BLaER1 (cell line): ENCODE measurements around the gene TBC1D1.

ENCODE experiments used
- H3K27ac ChIP-seq: shearing (Covaris generic); formaldehyde crosslinking; 2 replicates; pipeline ENCODE4 v1.8.1; 2022
- H3K27me3 ChIP-seq: shearing (Covaris generic); formaldehyde crosslinking; 2 replicates; pipeline ENCODE4 v1.8.1; 2022
- H3K36me3 ChIP-seq: shearing (Covaris generic); formaldehyde crosslinking; 2 replicates; pipeline ENCODE4 v1.8.1; 2022
- H3K4me1 ChIP-seq: shearing (Covaris generic); formaldehyde crosslinking; 2 replicates; pipeline ENCODE4 v1.8.1; 2022
- H3K4me2 ChIP-seq: shearing (Covaris generic); formaldehyde crosslinking; 2 replicates; pipeline ENCODE4 v1.8.1; 2022
- H3K4me3 ChIP-seq: shearing (Covaris generic); formaldehyde crosslinking; 2 replicates; pipeline ENCODE4 v1.8.1; 2022
- H3K9ac ChIP-seq: shearing (Covaris generic); formaldehyde crosslinking; 2 replicates; pipeline ENCODE4 v1.8.1; 2022
- H3K9me3 ChIP-seq: shearing (Covaris generic); formaldehyde crosslinking; 2 replicates; pipeline ENCODE4 v1.8.1; 2022
- H4K20me1 ChIP-seq: shearing (Covaris generic); formaldehyde crosslinking; 2 replicates; pipeline ENCODE4 v1.8.1; 2022
- Cebpa-rat ChIP-seq: shearing (Covaris generic); IDR thresholded peaks from 2 replicates; pipeline ENCODE4 v1.8.1; 2022

The TBC1D1 gene

DNA sequence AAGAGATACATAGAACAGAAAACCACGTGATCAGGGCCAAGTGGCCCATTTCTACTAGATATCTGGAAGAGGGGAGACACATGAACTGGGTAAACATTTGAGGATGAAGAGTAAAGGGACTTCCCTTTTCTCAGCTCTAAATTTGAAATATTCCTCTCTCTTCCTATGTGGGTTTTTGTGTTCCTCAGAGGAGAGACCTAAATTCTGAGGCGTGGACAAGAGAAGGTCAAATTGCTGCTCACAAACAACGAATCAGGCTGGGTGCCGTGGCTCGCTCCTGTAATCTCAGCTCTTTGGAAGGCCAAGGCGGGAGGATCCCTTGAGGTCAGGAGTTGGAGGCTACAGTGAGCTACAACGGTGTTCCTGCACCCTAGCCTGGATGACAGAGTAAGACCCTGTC lies 285.3 kb downstream of the TBC1D1 start:
- Histone ChIP-seq H3K9me3 (peaks cover 11% of the 10 kb centered on the region), H3K4me3 (no peak overlapping the region), H4K20me1 (no peaks in the 10 kb centered on the region), H3K4me1 (peaks cover 55% of the 10 kb centered on the region), H3K27me3 (no peaks in the 10 kb centered on the region), H3K36me3 (no peaks in the 10 kb centered on the region), H3K4me2 (peak overlapping the region; percentile 79), H3K9ac (no peak overlapping the region), H3K27ac (no peak overlapping the region)
- TF ChIP-seq Cebpa-rat, result no peak

DNA sequence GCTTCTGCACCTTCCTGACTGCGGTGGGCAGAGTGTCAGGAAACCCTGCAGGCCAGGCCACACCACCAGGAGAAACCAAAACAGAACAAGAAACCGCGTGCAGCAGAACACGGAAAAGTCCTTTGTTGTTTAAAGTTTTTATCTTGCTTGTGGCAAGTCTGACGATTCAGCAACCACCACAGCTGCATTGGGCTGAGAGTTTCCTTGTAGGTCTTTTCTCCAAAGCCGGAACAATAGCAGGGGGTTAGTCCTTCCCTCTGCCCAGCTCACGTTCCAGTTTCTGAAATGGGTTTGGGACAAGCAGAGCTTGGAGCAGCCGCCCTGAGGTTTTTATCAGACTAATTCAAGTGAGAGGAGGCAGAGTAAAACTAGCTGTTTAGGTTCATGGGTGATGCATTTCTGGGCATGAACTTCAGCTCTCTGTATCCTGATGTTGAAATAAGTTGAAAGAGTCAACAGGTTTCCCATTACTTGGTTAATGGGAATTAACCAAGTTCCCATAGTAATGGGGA lies 286.2 kb downstream of the TBC1D1 start:
- TF ChIP-seq Cebpa-rat, result no peak
- peak overlapping the region; percentile 53; the same call in 1 of the 2 replicates for H3K27ac ChIP-seq
- H4K20me1 ChIP-seq, result no peaks in the 10 kb centered on the region
- H3K4me3 ChIP-seq, result peak overlapping the region; percentile 15
- H3K9me3 ChIP-seq, result peaks cover 5% of the 10 kb centered on the region; the same call in 1 of the 2 replicates
- no peaks in the 10 kb centered on the region for H3K36me3 ChIP-seq
- peaks cover 55% of the 10 kb centered on the region for H3K4me1 ChIP-seq
- no peaks in the 10 kb centered on the region for H3K27me3 ChIP-seq
- peak overlapping the region; percentile 79 for H3K4me2 ChIP-seq
- H3K9ac ChIP-seq, result peak overlapping the region; percentile 30; the same call in 1 of the 2 replicates

DNA sequence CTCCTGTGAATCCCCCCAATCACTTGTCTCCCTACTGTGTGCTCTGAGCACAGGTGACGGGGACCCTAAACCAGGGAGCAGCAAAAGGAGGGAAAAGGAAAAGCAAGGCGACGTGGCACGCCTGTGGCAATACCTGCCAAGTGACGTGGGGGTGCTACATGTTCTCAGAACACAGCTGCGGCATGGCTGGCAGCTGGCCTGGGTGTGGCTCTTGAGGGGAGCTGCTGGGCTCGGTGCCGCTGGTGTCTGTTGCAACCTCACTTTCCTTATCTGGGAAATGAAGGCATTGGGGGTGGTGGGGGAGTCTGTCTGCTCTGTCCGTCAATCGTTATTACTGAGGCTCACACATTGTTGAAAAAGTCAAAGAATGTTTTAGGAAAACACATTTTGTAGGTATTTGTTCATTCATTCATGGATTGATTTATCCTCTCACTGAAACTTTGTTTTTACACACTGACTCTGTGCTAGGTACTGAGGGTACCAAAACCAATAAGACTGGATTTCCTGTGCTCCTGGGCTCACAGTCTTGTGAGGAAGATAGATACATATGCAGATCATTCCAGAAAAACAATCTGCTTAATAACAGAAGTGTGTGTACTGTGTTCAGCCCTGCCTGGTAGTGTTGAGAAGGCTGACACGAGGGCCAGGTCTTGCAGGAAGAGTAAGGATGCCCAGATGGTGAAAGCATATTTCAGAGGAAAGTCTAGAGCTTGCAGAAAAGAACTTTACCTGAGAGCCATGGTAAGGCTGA lies 286.9 kb downstream of the TBC1D1 start:
- Histone ChIP-seq H3K27me3 (no peaks in the 10 kb centered on the region), H3K4me1 (peaks cover 55% of the 10 kb centered on the region), H3K36me3 (no peaks in the 10 kb centered on the region), H3K9me3 (peaks cover 5% of the 10 kb centered on the region), H3K27ac (peak overlapping the region; percentile 53; the same call in 1 of the 2 replicates), H3K9ac (peak overlapping the region; percentile 30; the same call in 1 of the 2 replicates), H3K4me3 (peak overlapping the region; percentile 15), H3K4me2 (peak overlapping the region; percentile 79), H4K20me1 (no peaks in the 10 kb centered on the region)
- TF ChIP-seq Cebpa-rat, result no peak

DNA sequence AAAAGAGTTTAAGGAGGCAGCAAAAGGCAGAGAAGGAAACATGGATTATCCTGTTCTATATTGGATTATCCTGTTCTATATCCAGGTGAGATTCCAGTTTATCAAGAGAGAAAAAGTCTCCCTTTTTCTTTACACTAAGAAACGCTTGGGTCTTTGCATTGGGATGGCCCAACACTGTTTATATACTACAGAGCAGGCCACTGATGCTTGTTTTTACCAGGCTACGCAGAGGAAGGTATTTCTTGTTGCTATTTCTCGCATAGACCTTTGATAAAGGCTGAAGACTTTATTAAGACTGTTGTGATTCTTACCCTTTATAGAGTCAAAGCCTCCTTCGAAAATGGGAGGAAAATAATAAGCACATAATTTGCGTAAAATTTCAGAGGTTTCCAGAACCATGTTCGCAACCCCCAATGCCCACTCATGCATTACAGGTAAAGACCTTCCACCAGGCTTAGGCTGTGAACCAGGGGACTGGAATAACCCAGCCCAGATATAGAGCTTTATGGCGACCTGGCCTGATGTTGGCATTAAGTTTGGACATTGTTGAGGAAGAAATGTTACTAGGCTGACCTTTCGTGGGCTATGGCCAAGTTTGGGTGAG lies 287.6 kb downstream of the TBC1D1 start:
- no peak overlapping the region for H3K4me3 ChIP-seq
- H3K27ac ChIP-seq, result no peak overlapping the region
- H3K9me3 ChIP-seq, result peaks cover 6% of the 10 kb centered on the region
- no peak overlapping the region for H3K9ac ChIP-seq
- no peaks in the 10 kb centered on the region for H3K36me3 ChIP-seq
- no peaks in the 10 kb centered on the region for H4K20me1 ChIP-seq
- H3K4me1 ChIP-seq, result peaks cover 55% of the 10 kb centered on the region
- no peaks in the 10 kb centered on the region for H3K27me3 ChIP-seq
- no peak for TF ChIP-seq Cebpa-rat
- H3K4me2 ChIP-seq, result peak overlapping the region; percentile 79

DNA sequence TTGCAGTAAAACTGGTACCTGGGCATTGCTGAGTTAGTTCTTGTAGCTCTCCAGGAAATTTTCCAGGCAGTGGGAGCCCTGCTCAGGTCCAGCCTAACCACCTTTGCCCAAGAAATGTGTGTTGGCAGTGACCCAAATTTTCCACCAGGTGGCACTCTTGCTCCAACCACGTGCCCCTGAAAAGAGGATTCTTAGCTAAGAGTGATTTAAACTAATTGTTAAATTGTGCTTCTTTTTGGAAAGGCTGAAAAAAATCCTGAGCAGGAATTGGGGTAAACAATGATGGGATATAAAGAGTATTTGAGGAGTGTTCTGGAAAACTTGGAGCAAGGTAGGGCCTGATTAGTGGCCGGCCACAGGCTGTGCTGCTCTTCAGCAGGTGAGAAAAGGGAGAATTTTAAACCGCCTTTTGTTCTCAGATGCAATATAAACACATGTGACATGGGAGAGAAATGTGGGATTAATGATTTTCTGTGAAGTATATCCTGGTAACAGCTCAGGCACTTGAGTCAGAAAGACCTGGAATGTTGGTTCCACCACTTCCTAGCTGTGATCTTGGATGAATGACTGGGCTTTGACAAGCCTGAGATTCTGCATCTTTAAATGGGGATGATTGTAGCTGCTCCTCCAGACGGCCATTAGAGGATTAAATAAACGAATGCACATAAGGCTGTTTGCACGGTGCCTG lies 288.9 kb downstream of the TBC1D1 start:
- Histone ChIP-seq H3K4me1 (peaks cover 44% of the 10 kb centered on the region), H3K27ac (no peak overlapping the region), H3K36me3 (no peaks in the 10 kb centered on the region), H3K4me3 (no peak overlapping the region), H4K20me1 (no peaks in the 10 kb centered on the region), H3K4me2 (no peak overlapping the region), H3K27me3 (no peaks in the 10 kb centered on the region), H3K9me3 (peaks cover 6% of the 10 kb centered on the region), H3K9ac (no peak overlapping the region)
- no peak for TF ChIP-seq Cebpa-rat

DNA sequence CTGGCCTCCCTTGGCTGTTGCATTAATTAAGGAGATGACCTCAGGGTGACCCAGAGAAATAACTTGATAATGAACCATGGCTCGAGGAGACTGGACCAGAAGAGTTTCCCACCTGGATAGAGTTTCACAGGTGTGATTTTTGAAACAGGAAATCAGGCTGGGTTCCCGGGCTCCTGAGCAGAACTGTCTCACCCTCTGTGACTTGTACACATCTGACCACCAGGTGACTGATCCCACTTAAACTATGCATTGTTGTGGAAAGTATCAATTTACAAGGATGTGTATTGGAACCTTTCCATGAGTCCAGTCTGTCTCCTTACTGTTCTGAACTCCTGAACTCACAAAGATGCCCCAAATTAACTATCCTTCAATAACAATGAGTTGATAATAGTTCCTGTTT lies 289.6 kb downstream of the TBC1D1 start:
- H3K4me1 ChIP-seq, result peaks cover 37% of the 10 kb centered on the region
- H3K27me3 ChIP-seq, result no peaks in the 10 kb centered on the region
- H3K27ac ChIP-seq, result no peak overlapping the region
- no peaks in the 10 kb centered on the region for H4K20me1 ChIP-seq
- no peak for TF ChIP-seq Cebpa-rat
- H3K4me2 ChIP-seq, result no peak overlapping the region
- H3K4me3 ChIP-seq, result no peak overlapping the region
- H3K9ac ChIP-seq, result no peak overlapping the region
- H3K9me3 ChIP-seq, result peaks cover 6% of the 10 kb centered on the region
- no peaks in the 10 kb centered on the region for H3K36me3 ChIP-seq

DNA sequence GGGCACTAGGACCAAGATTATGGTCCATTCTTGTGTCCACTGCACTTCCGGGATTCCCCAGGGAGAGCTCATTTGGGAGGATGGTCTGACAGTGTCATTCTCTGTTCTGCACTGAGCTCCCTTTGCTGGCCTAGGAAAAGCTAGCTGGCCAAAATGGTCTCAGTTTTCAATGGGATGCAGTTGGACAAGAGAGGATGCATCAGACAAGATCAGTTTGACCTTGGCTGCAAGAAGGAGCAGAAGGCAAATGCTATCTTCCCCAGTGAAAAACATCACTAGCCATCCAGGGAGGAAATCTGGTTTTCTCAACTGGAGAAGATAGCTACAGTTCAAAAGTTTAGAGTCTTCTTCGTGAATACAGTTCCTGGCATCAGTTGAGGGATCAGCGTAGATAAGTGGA lies 290.4 kb downstream of the TBC1D1 start:
- Histone ChIP-seq H4K20me1 (no peaks in the 10 kb centered on the region), H3K4me1 (peaks cover 29% of the 10 kb centered on the region), H3K9me3 (peaks cover 6% of the 10 kb centered on the region), H3K27ac (no peak overlapping the region), H3K4me3 (no peak overlapping the region), H3K9ac (no peak overlapping the region), H3K36me3 (no peaks in the 10 kb centered on the region), H3K4me2 (no peak overlapping the region), H3K27me3 (no peaks in the 10 kb centered on the region)
- TF ChIP-seq Cebpa-rat, result no peak

DNA sequence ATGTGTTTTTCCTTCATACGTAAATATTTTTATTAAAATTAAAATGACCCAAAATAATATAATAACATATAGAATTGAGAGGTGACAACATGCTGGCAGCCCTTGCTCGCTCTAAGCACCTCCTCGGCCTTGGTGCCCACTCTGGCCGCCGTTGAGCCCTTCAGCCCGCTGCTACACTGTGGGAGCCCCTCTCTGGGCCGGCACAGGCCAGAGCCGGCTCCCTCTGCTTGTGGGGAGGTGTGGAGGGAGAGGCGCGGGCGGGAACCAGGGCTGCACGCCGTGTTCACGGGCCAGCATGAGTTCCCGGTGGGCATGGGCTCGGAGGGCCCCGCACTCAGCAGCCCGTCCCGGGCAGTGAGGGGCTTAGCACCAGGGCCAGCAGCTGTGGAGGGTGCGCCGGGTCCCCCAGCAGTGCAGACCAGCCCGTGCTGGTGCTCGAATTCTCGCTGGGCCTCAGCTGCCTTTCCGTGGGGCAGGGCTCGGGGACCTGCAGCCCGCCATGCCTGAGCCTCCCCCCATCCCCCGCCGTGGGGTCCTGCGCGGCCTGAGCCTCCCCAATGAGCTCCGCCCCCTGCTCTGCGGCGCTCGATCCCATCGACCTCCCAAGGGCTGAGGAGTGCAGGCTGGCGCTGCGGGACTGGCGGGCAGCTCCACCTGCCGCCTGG lies 291.6 kb downstream of the TBC1D1 start:
- Histone ChIP-seq H3K4me2 (no peak overlapping the region), H3K4me1 (peaks cover 17% of the 10 kb centered on the region), H3K4me3 (no peak overlapping the region), H3K36me3 (no peaks in the 10 kb centered on the region), H4K20me1 (no peaks in the 10 kb centered on the region), H3K27me3 (no peaks in the 10 kb centered on the region), H3K9ac (no peak overlapping the region), H3K9me3 (peaks cover 6% of the 10 kb centered on the region), H3K27ac (no peak overlapping the region)
- no peak for TF ChIP-seq Cebpa-rat

DNA sequence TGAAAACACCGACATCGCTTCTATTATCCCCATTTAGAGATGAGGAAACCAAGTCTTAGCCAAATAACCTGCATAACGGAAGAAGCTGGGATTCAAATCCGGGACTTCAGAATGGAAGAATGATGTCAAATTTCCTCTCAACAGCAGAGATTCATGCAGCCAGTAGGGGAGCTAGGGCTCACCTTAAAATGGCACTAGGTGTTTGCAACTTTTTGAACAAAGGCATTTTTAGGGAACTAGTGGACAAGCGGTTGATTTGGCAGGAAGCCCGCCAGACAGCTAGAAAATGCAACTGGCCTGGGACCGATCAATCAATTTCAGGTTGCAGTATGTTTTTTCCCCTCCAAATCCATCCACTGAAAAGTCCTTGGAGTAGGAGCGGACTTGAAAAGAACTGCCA lies 293.5 kb downstream of the TBC1D1 start:
- Histone ChIP-seq H3K27me3 (no peaks in the 10 kb centered on the region), H3K4me1 (no peaks in the 10 kb centered on the region), H3K36me3 (no peaks in the 10 kb centered on the region), H3K9me3 (peaks cover 6% of the 10 kb centered on the region), H4K20me1 (no peaks in the 10 kb centered on the region), H3K27ac (no peak overlapping the region), H3K9ac (no peak overlapping the region), H3K4me2 (no peak overlapping the region), H3K4me3 (no peak overlapping the region)
- no peak for TF ChIP-seq Cebpa-rat
